Smooth muscle cell (in vitro differentiated cells): ENCODE measurements around the gene IL33. TPM values are rescaled to one million over a fixed set of nuclear protein-coding genes. Genes with fewer than 3 reads are reported as not detected.

Source experiments
- DNase-seq: peaks from one replicate; lab custom pipeline; 2025; ENCODE audit not compliant: unreplicated experiment; lab: John Stamatoyannopoulos, UW
- H2AFZ ChIP-seq: fragments of 200-600 bp; sonication (generic); 2 replicates; pipeline ENCODE4 v1.6.0; 2016; ENCODE audit warnings: antibody characterized with exemption, low read depth, mild to moderate bottlenecking
- H3F3A ChIP-seq: fragments of 200-600 bp; sonication (generic); 2 replicates; pipeline ENCODE4 v1.6.0; 2017; ENCODE audit warnings: antibody characterized with exemption, low read depth
- H3K27ac ChIP-seq: fragments of 200-600 bp; sonication (generic); 2 replicates; pipeline ENCODE4 v1.5.1; 2016; ENCODE audit warnings: low read depth, mild to moderate bottlenecking
- H3K27me3 ChIP-seq: fragments of 200-600 bp; sonication (generic); 2 replicates; pipeline ENCODE4 v1.6.1; 2016; ENCODE audit warnings: low read depth, mild to moderate bottlenecking
- H3K36me3 ChIP-seq: fragments of 200-600 bp; sonication (generic); 2 replicates; pipeline ENCODE4 v1.5.1; 2016; ENCODE audit warnings: low read depth
- H3K4me1 ChIP-seq: fragments of 200-600 bp; sonication (generic); 2 replicates; pipeline ENCODE4 v1.5.1; 2016; ENCODE audit warnings: low read depth
- H3K4me2 ChIP-seq: fragments of 200-600 bp; sonication (generic); 2 replicates; pipeline ENCODE4 v1.6.0; 2016; ENCODE audit warnings: mild to moderate bottlenecking
- H3K4me3 ChIP-seq: fragments of 200-600 bp; sonication (generic); 2 replicates; pipeline ENCODE4 v1.5.1; 2016; ENCODE audit warnings: mild to moderate bottlenecking
- H3K79me2 ChIP-seq: fragments of 200-600 bp; sonication (generic); 2 replicates; pipeline ENCODE4 v1.6.0; 2016; ENCODE audit warnings: low read depth, mild to moderate bottlenecking
- H3K9ac ChIP-seq: fragments of 200-600 bp; sonication (generic); 2 replicates; pipeline ENCODE4 v1.6.0; 2016; ENCODE audit warnings: low read depth
- H3K9me3 ChIP-seq: fragments of 200-600 bp; sonication (generic); replicated peaks from 2 replicates; pipeline ENCODE4 v1.5.1; 2016; ENCODE audit warnings: low read depth
- H4K20me1 ChIP-seq: fragments of 200-600 bp; sonication (generic); 2 replicates; pipeline ENCODE4 v1.6.0; 2016; ENCODE audit warnings: low read depth
- WGBS: methylation state at CpG from one replicate; pipeline ENCODE4 v1.1.7; 2016; ENCODE audit warnings: low lambda C conversion rate; 5-methylcytosine and 5-hydroxymethylcytosine counted together
- polyA plus RNA-seq: library from polyadenylated mRNA; unstranded; fragments of >200 nt; fragmentation: Nextera tagmentation; extraction: Ambion mirVana; gene quantifications from 2 replicates; pipeline ENCODE4 v1.2.1, GENCODE V29; 2016
- total RNA-seq: library from RNA; depleted of rRNA; stranded (reverse); fragments of >200 nt; gene quantifications from 2 replicates; pipeline ENCODE4 v1.2.3, GENCODE V29; 2014
- TF ChIP-seq, protein P1 (sequence below): fragments of 200-600 bp; sonication (generic); IDR thresholded peaks from 2 replicates; pipeline ENCODE4 v1.5.1; 2017; ENCODE audit warnings: borderline replicate concordance, mild to moderate bottlenecking, antibody characterized with exemption; ENCODE audit not compliant: insufficient read depth, poor library complexity, severe bottlenecking

Gene IL33
- total and polyA plus RNA-seq, 2 experiments from 2014 or later: 6.7 to 14.4 TPM

DNA sequence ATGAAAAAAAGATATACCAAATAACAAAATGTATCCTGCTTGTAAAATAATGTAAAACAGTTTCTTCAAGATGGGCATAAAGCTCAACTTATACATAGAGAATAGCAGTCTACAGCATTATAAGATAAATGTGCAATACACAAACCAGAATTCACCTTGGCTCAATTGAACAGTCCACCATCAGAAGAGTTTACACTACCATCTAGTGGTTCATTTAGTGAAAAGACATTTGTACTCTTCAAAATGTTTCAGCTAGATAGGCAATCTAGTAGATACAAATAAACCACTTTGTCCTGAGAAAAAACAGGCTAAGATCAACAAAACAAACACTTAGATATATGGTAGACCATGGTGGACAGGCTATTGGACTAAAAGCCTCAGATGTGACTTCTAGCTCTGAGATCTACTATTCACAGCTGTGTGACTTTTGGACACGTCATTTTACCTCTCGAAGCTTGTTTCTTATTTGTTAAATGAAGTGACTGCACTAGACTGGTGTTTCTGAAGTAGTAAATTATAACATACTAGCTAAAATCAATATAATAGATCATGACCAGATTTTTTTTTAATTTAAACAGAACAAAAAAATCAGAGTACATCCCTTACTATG is 90.5 kb downstream of the IL33 start:
- Histone ChIP-seq H3F3A (no peaks in the 10 kb centered on the region), H3K27ac (no peak overlapping the region), H3K36me3 (no peaks in the 10 kb centered on the region), H3K79me2 (no peaks in the 10 kb centered on the region), H4K20me1 (no peaks in the 10 kb centered on the region), H2AFZ (no peak overlapping the region), H3K4me2 (no peak overlapping the region), H3K4me1 (no peaks in the 10 kb centered on the region), H3K9ac (no peak overlapping the region), H3K9me3 (no peaks in the 10 kb centered on the region), H3K4me3 (no peak overlapping the region), H3K27me3 (no peaks in the 10 kb centered on the region)
- no peak for DNase-seq
- TF ChIP-seq, protein P1, sequence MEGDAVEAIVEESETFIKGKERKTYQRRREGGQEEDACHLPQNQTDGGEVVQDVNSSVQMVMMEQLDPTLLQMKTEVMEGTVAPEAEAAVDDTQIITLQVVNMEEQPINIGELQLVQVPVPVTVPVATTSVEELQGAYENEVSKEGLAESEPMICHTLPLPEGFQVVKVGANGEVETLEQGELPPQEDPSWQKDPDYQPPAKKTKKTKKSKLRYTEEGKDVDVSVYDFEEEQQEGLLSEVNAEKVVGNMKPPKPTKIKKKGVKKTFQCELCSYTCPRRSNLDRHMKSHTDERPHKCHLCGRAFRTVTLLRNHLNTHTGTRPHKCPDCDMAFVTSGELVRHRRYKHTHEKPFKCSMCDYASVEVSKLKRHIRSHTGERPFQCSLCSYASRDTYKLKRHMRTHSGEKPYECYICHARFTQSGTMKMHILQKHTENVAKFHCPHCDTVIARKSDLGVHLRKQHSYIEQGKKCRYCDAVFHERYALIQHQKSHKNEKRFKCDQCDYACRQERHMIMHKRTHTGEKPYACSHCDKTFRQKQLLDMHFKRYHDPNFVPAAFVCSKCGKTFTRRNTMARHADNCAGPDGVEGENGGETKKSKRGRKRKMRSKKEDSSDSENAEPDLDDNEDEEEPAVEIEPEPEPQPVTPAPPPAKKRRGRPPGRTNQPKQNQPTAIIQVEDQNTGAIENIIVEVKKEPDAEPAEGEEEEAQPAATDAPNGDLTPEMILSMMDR: peak; percentile 60
- WGBS: 95% methylated on average over 2 of the region's 2 CpGs

Other genes starting within 250 kb of the IL33 start
- gene RANBP6, start 200.2 kb upstream of the IL33 start, total RNA-seq: 41.9 and 51.9 TPM in 2 replicates
- 14.1 and 20.5 TPM in 2 replicates for gene RANBP6, start 200.2 kb upstream of the IL33 start, polyA plus RNA-seq
- gene TPD52L3, start 112.6 kb downstream of the IL33 start, total RNA-seq: not detected in 2 replicates
- not detected in 2 replicates for gene TPD52L3, start 112.6 kb downstream of the IL33 start, polyA plus RNA-seq
- 54.5 and 54.7 TPM in 2 replicates for gene UHRF2, start 197.4 kb downstream of the IL33 start, total RNA-seq
- gene UHRF2, start 197.4 kb downstream of the IL33 start, polyA plus RNA-seq: 15.6 and 20.0 TPM in 2 replicates